HEK293 (cell line): Measurements from ENCODE around the gene NUDT22.

Source experiments
- CTCF ChIP-seq: fragments of 450-650 bp; formaldehyde crosslinking; IDR thresholded peaks from 2 replicates; pipeline ENCODE4 v1.5.1; 2016; ENCODE audit warnings: missing biosample characterization, missing genetic modification characterization
- PRDM1 ChIP-seq: fragments of 450-650 bp; formaldehyde crosslinking; IDR thresholded peaks from 2 replicates; pipeline ENCODE4; 2016; ENCODE audit warnings: missing biosample characterization, missing genetic modification characterization
- ZBTB1 ChIP-seq: fragments of 450-650 bp; formaldehyde crosslinking; IDR thresholded peaks from 2 replicates; pipeline ENCODE4 v1.5.1; 2016; ENCODE audit warnings: missing biosample characterization, missing genetic modification characterization
- ZBTB11 ChIP-seq: fragments of 450-650 bp; formaldehyde crosslinking; conservative IDR thresholded peaks from 2 replicates; pipeline ENCODE4 v1.5.1; 2016; ENCODE audit warnings: low read depth, missing biosample characterization, missing genetic modification characterization
- ZBTB8A ChIP-seq: fragments of 450-650 bp; formaldehyde crosslinking; IDR thresholded peaks from 2 replicates; pipeline ENCODE4 v1.5.1; 2016; ENCODE audit warnings: missing biosample characterization, missing genetic modification characterization
- ZNF211 ChIP-seq: fragments of 450-650 bp; formaldehyde crosslinking; IDR thresholded peaks from 2 replicates; pipeline ENCODE4 v1.5.1; 2016; ENCODE audit warnings: low read depth, missing biosample characterization, missing genetic modification characterization
- TF ChIP-seq, protein P1 (sequence below): fragments of 450-650 bp; formaldehyde crosslinking; IDR thresholded peaks from 2 replicates; pipeline ENCODE4 v1.5.1; 2016; ENCODE audit warnings: missing biosample characterization, missing genetic modification characterization, low read depth
- TF ChIP-seq, protein P2 (sequence below): fragments of 450-650 bp; formaldehyde crosslinking; IDR thresholded peaks from 2 replicates; pipeline ENCODE4 v1.5.1; 2016; ENCODE audit warnings: missing biosample characterization, missing genetic modification characterization

GRCh38 chr11:64232967-64233315 lies 6.9 kb downstream of the NUDT22 start:
- TF ChIP-seq, protein P1, sequence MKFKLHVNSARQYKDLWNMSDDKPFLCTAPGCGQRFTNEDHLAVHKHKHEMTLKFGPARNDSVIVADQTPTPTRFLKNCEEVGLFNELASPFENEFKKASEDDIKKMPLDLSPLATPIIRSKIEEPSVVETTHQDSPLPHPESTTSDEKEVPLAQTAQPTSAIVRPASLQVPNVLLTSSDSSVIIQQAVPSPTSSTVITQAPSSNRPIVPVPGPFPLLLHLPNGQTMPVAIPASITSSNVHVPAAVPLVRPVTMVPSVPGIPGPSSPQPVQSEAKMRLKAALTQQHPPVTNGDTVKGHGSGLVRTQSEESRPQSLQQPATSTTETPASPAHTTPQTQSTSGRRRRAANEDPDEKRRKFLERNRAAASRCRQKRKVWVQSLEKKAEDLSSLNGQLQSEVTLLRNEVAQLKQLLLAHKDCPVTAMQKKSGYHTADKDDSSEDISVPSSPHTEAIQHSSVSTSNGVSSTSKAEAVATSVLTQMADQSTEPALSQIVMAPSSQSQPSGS (tag by site-specific recombination), result no peak
- TF ChIP-seq ZBTB8A (tag by site-specific recombination) (no peak), ZNF211 (tag by site-specific recombination) (no peak), CTCF (tag by site-specific recombination) (no peak), PRDM1 (tag by site-specific recombination) (no peak), ZBTB1 (tag by site-specific recombination) (no peak), ZBTB11 (no peak)
- TF ChIP-seq, protein P2, sequence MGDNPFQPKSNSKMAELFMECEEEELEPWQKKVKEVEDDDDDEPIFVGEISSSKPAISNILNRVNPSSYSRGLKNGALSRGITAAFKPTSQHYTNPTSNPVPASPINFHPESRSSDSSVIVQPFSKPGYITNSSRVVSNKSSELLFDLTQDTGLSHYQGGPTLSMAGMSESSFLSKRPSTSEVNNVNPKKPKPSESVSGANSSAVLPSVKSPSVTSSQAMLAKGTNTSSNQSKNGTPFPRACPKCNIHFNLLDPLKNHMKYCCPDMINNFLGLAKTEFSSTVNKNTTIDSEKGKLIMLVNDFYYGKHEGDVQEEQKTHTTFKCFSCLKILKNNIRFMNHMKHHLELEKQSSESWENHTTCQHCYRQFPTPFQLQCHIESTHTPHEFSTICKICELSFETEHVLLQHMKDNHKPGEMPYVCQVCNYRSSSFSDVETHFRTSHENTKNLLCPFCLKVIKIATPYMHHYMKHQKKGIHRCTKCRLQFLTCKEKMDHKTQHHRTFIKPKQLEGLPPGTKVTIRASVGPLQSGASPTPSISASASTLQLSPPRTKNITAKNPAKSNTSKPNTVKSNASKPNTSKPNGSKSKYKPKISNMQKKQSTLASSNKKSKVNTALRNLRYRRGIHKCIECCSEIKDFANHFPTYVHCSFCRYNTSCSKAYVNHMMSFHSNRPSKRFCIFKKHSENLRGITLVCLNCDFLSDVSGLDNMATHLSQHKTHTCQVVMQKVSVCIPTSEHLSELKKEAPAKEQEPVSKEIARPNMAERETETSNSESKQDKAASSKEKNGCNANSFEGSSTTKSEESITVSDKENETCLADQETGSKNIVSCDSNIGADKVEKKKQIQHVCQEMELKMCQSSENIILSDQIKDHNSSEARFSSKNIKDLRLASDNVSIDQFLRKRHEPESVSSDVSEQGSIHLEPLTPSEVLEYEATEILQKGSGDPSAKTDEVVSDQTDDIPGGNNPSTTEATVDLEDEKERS (tag by site-specific recombination), result no peak
